A673 (cell line): ENCODE results near the gene PPP1R37. TPM values are rescaled to one million over a fixed set of nuclear protein-coding genes. Genes with fewer than 3 reads are reported as not detected.

Source experiments
- BruUV-seq: library from RNA; stranded (reverse); fragments of 400-500 nt; replicated peaks from 2 replicates; lab custom pipeline; 2021; lab: Mats Ljungman, UMichigan
- CTCF ChIA-PET: fragments of 300-600 bp; sonication (Branson Sonifier 250); formaldehyde crosslinking; loops from one replicate; lab custom pipeline; 2022; ENCODE audit warnings: antibody characterized with exemption; lab: Charles Lee
- POLR2A ChIA-PET: fragments of 300-600 bp; sonication (Branson Sonifier 250); formaldehyde crosslinking; loops from one replicate; lab custom pipeline; 2022; ENCODE audit warnings: antibody characterized with exemption; ENCODE audit not compliant: low non-redundant PET; lab: Charles Lee
- DNase-seq: peaks from one replicate; pipeline ENCODE4 v3.0.0-alpha.2; 2015; ENCODE audit warnings: low spot score
- H3K27ac ChIP-seq: fragments of 200-600 bp; sonication (generic); 2 replicates; pipeline ENCODE4 v1.5.1; 2016; ENCODE audit warnings: mixed run types, low read depth, mild to moderate bottlenecking, mixed read lengths, antibody characterized with exemption, low read length; ENCODE audit not compliant: poor library complexity, severe bottlenecking
- H3K27me3 ChIP-seq: fragments of 200-600 bp; sonication (generic); replicated peaks from 2 replicates; pipeline ENCODE4 v1.6.1; 2017; ENCODE audit warnings: mixed run types, low read depth, mild to moderate bottlenecking, mixed read lengths, antibody characterized with exemption, low read length; ENCODE audit not compliant: insufficient read depth, poor library complexity
- H3K36me3 ChIP-seq: fragments of 200-600 bp; sonication (generic); 2 replicates; pipeline ENCODE4 v1.6.1; 2016; ENCODE audit warnings: mixed run types, mild to moderate bottlenecking, mixed read lengths, antibody characterized with exemption, low read length; ENCODE audit not compliant: insufficient read depth, poor library complexity, severe bottlenecking
- H3K4me1 ChIP-seq: fragments of 200-600 bp; sonication (generic); 2 replicates; pipeline ENCODE4 v1.6.1; 2017; ENCODE audit warnings: mixed run types, mild to moderate bottlenecking, mixed read lengths, antibody characterized with exemption, low read length; ENCODE audit not compliant: insufficient read depth, poor library complexity, severe bottlenecking
- H3K4me3 ChIP-seq: fragments of 200-600 bp; sonication (generic); 2 replicates; pipeline ENCODE4 v1.5.1; 2016; ENCODE audit warnings: low read depth, mixed run types, mild to moderate bottlenecking, mixed read lengths, low read length; ENCODE audit not compliant: poor library complexity, severe bottlenecking
- H3K9me3 ChIP-seq: fragments of 200-600 bp; sonication (generic); 2 replicates; pipeline ENCODE4 v1.6.1; 2016; ENCODE audit warnings: mixed run types, low read depth, mild to moderate bottlenecking, mixed read lengths, antibody characterized with exemption, low read length; ENCODE audit not compliant: poor library complexity, severe bottlenecking
- CTCF ChIP-seq: fragments of 300-800, 200-600 bp; sonication (generic); conservative IDR thresholded peaks from 2 replicates; pipeline ENCODE4 v1.5.1; 2017; ENCODE audit warnings: low read depth, mild to moderate bottlenecking, antibody characterized with exemption, low read length, moderate library complexity, mixed read lengths
- EZH2 ChIP-seq: fragments of 200-600 bp; sonication (generic); IDR thresholded peaks from 2 replicates; pipeline ENCODE4 v1.6.1; 2017; ENCODE audit warnings: borderline replicate concordance, low read depth, mild to moderate bottlenecking, mixed read lengths, antibody characterized with exemption, low read length; ENCODE audit not compliant: poor library complexity, severe bottlenecking
- intact Hi-C: fragments of 100-400 bp; cut with micrococcal nuclease; formaldehyde crosslinking; loops from one replicate; pipeline ENCODE4 v1.10.0; 2022; ENCODE audit not compliant: unreplicated experiment
- total RNA-seq: library from RNA; stranded (reverse); gene quantifications from 2 replicates; pipeline ENCODE4 v1.2.3, GENCODE V29; 2021

PPP1R37 gene
- total RNA-seq, 1 experiment from 2014 or later = 34.0 TPM

GRCh38 chr19:45179892-45180370 lies 87.0 kb downstream of the PPP1R37 start:
- POLR2A ChIA-PET = no interaction called here
- BruUV-seq = TSS peak; percentile 73
- intact Hi-C loops = loop anchor here (10.0 kb wide), 1 partner anchor 165 kb away; no protein-coding TSS in a partner anchor
- peaks cover 7% of the 10 kb centered on the region for H3K4me1 ChIP-seq
- CTCF ChIA-PET = no interaction called here
- H3K36me3 ChIP-seq = no peaks in the 10 kb centered on the region
- no peaks in the 10 kb centered on the region for H3K9me3 ChIP-seq
- H3K27ac ChIP-seq = peak overlapping the region; percentile 64
- H3K4me3 ChIP-seq = peak overlapping the region; percentile 77
- TF ChIP-seq CTCF = no peak
- no peak for TF ChIP-seq EZH2
- DNase-seq = no peak
- H3K27me3 ChIP-seq = no peaks in the 10 kb centered on the region

- no peak overlapping the region for H3K27ac ChIP-seq
- no TSS peak for BruUV-seq
- ChIA-PET CTCF (no interaction called here), POLR2A (no interaction called here)
- H3K4me3 ChIP-seq = no peak overlapping the region
- DNase-seq = no peak
- H3K9me3 ChIP-seq = no peaks in the 10 kb centered on the region
- TF ChIP-seq EZH2 (no peak), CTCF (no peak)
- peaks cover 7% of the 10 kb centered on the region for H3K4me1 ChIP-seq
- no peaks in the 10 kb centered on the region for H3K36me3 ChIP-seq
- H3K27me3 ChIP-seq = no peaks in the 10 kb centered on the region
- intact Hi-C loops = loop anchor here (10.0 kb wide), 1 partner anchor 166 kb away; no protein-coding TSS in a partner anchor
These were observed 88.0 kb downstream of the PPP1R37 start for GRCh38 chr19:45180936-45181335.

- Histone ChIP-seq H3K4me1 (no peaks in the 10 kb centered on the region), H3K27ac (no peak overlapping the region), H3K36me3 (no peaks in the 10 kb centered on the region), H3K27me3 (no peaks in the 10 kb centered on the region), H3K4me3 (no peak overlapping the region), H3K9me3 (no peaks in the 10 kb centered on the region)
- intact Hi-C loops = loop anchor here (10.0 kb wide), 1 partner anchor 168 kb away; no protein-coding TSS in a partner anchor
- POLR2A ChIA-PET = no interaction called here
- BruUV-seq = no TSS peak
- CTCF ChIA-PET = no interaction called here
- no peak for DNase-seq
- TF ChIP-seq CTCF (no peak), EZH2 (no peak)
These were observed 89.8 kb downstream of the PPP1R37 start for GRCh38 chr19:45182758-45183157.
